Ascending aorta (tissue), 2 donors: Measurements from ENCODE around the gene MKLN1. TPM values are rescaled to one million over a fixed set of nuclear protein-coding genes. Genes with fewer than 3 reads are reported as not detected.

Source experiments
- DNase-seq, 2 donors: peaks; one replicate each; pipeline ENCODE4 v3.0.0-alpha.2; 2019; ENCODE audit warnings: low spot score in 2 of 2
- H3K27ac ChIP-seq, 2 donors: fragments of 200-600 bp; sonication (generic); one replicate each; pipeline ENCODE4 v1.5.1; 2016 to 2017; ENCODE audit warnings: mild to moderate bottlenecking in 1 of 2
- H3K27me3 ChIP-seq: fragments of 200-600 bp; sonication (generic); one replicate; pipeline ENCODE4 v1.5.1; 2017
- H3K36me3 ChIP-seq, 2 donors: fragments of 200-600 bp; sonication (generic); one replicate each; pipeline ENCODE4 v1.5.1; 2016
- H3K4me1 ChIP-seq, 2 donors: fragments of 200-600 bp; sonication (generic); one replicate each; pipeline ENCODE4 v1.5.1; 2016 to 2017; ENCODE audit warnings: mild to moderate bottlenecking in 1 of 2
- H3K4me3 ChIP-seq, 2 donors: fragments of 200-600 bp; sonication (generic); one replicate each; pipeline ENCODE4 v1.5.1; 2016 to 2017; ENCODE audit warnings: mild to moderate bottlenecking in 1 of 2
- H3K9me3 ChIP-seq, 2 donors: fragments of 200-600 bp; sonication (generic); one replicate each; pipeline ENCODE4 v1.5.1; 2016
- CTCF ChIP-seq, 3 experiments: fragments of 200-600 bp in 2 of 3; fragments of 450-650 bp in 1 of 3; sonication (generic) in 2 of 3; IDR thresholded peaks; one replicate each; pipeline ENCODE4 v1.5.1; 2016 to 2019; ENCODE audit warnings: antibody characterized with exemption in 3 of 3, mild to moderate bottlenecking in 1 of 3, moderate library complexity in 1 of 3
- intact Hi-C: fragments of 100-400 bp; cut with DNase I; formaldehyde crosslinking; loops from one replicate; pipeline ENCODE4 v1.15.1; 2023
- total RNA-seq: library from RNA; depleted of rRNA; stranded (reverse); fragments of >200 nt; gene quantifications from one replicate; pipeline ENCODE4 v1.1.0, GENCODE V29; 2016

MKLN1 gene
- total RNA-seq, 1 donor from 2014 or later: 18.0 TPM

GRCh38 chr7:131499801-131500200, 172.1 kb downstream of the MKLN1 start:
- no peaks in the 10 kb centered on the region for H3K9me3 ChIP-seq
- intact Hi-C loops: no loop called here
- no peak overlapping the region for H3K27ac ChIP-seq
- DNase-seq: no peak
- no peak overlapping the region for H3K4me3 ChIP-seq
- H3K36me3 ChIP-seq: peaks cover 0 to 18% of the 10 kb centered on the region in 2 donors
- no peaks in the 10 kb centered on the region for H3K27me3 ChIP-seq
- TF ChIP-seq CTCF (IDR thresholded peaks at IDR 0.05): no peak
- no peaks in the 10 kb centered on the region for H3K4me1 ChIP-seq

GRCh38 chr7:131500357-131500756, 172.7 kb downstream of the MKLN1 start:
- Histone ChIP-seq H3K9me3 (no peaks in the 10 kb centered on the region), H3K27me3 (no peaks in the 10 kb centered on the region), H3K27ac (no peak overlapping the region), H3K4me1 (no peaks in the 10 kb centered on the region), H3K36me3 (peaks cover 0 to 18% of the 10 kb centered on the region in 2 donors), H3K4me3 (no peak overlapping the region)
- intact Hi-C loops: no loop called here
- no peak for TF ChIP-seq CTCF (IDR thresholded peaks at IDR 0.05)
- no peak for DNase-seq

- no peak for TF ChIP-seq CTCF (IDR thresholded peaks at IDR 0.05)
- no peak for DNase-seq
- no peaks in the 10 kb centered on the region for H3K27me3 ChIP-seq
- H3K4me3 ChIP-seq: no peak overlapping the region
- H3K9me3 ChIP-seq: no peaks in the 10 kb centered on the region
- peaks cover 0 to 14% of the 10 kb centered on the region in 2 donors for H3K36me3 ChIP-seq
- no peaks in the 10 kb centered on the region for H3K4me1 ChIP-seq
- intact Hi-C loops: no loop called here
- no peak overlapping the region for H3K27ac ChIP-seq
Measured at GRCh38 chr7:131501422-131501821, 173.7 kb downstream of the MKLN1 start.

GRCh38 chr7:131501930-131502685, 174.4 kb downstream of the MKLN1 start:
- intact Hi-C loops: no loop called here
- no peaks in the 10 kb centered on the region for H3K4me1 ChIP-seq
- H3K4me3 ChIP-seq: no peak overlapping the region
- no peaks in the 10 kb centered on the region for H3K27me3 ChIP-seq
- H3K36me3 ChIP-seq: peaks cover 0 to 8% of the 10 kb centered on the region in 2 donors
- DNase-seq: no peak
- H3K27ac ChIP-seq: no peak overlapping the region
- TF ChIP-seq CTCF (IDR thresholded peaks at IDR 0.05): no peak
- no peaks in the 10 kb centered on the region for H3K9me3 ChIP-seq

GRCh38 chr7:131502810-131503508, 175.3 kb downstream of the MKLN1 start:
- intact Hi-C loops: no loop called here
- Histone ChIP-seq H3K4me3 (no peak overlapping the region), H3K27ac (no peak overlapping the region), H3K27me3 (no peaks in the 10 kb centered on the region), H3K9me3 (no peaks in the 10 kb centered on the region), H3K36me3 (no peaks in the 10 kb centered on the region), H3K4me1 (peaks cover 0 to under 1% of the 10 kb centered on the region in 2 donors)
- DNase-seq: no peak
- TF ChIP-seq CTCF (IDR thresholded peaks at IDR 0.05): no peak
